ENCODE results near the gene SUGP1.

SUGP1 gene

DNA sequence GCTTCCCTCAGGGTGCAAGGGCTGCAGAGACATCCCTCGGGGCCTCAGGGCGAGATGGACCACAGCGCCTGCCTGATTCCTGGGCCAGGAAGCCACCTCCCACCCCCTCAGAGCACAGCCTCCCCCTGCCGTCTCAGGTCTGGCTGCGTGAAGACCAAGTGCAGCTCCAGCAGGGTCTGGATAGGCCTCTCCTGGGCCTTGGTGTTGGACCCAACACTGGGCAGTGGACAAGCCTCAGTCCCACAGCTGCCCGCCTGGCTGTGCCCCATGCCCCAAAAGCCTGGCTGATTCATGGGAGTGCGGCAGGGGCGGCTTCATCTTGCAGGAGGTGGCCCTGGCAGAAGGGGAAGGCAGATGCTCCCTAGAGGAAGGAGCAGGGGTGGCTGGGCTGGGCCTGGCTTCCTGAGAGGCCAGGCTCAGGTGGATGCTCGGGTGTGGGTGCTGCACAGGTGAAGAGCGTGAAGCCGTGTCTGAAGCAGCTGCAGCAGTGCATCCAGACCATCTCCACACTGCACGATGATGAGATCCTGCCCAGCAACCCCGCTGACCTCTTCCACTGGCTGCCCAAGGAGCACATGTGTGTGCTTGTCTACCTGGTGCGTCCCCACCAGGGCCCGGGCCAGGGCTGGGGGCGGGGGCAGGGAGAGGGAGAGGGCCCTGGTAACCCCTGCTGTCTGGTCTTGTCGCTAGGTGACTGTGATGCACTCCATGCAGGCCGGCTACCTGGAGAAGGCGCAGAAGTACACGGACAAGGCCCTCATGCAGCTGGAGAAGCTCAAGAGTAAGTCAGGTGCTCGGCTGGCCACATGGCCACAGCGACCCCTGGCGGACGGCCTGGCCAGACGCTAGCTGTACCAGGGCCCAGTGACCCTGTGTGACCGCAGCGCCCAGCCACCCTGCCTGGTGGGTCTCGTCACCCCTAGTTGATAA is 22.0 kb upstream of the SUGP1 start:
- DNase-seq = peak; percentile 13

DNA sequence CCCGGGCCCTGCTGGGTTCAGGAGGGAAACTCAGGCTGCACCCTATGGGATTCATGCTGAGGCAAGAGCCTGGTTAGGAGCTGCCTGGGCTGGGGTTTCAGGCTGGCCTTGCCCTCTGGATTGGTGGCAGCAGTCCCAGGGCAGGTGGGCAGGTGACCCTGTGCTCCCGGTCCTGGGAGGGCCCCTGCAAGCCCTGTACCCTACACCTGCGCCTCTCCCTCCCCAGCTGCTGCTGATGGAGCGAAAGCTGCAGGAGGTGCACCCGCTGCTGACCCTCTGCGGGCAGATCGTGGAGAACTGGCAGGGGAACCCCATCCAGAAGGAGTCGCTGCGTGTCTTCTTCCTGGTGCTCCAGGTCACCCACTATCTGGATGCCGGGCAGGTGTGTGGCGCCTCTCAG is 20.7 kb upstream of the SUGP1 start:
- no peak for DNase-seq

DNA sequence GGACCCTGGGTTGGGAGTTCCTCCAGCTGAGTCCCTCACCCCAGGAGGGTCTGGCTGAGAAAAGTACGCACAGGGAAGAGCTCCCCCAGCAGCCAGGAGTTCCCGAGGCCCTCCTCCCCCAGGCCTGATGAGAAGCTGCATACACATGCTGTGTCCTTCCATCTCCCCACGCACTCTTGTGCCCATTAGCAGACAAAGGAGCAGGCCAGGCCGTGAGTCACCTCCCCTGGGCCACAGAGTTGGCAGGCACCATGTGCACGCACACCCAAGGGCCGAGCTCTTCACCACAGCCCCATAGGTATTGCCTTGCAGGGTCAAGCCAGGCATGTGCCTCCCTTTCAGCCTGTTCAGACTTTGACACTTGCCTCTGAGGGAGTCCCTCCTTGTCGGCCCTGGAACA is 17.8 kb upstream of the SUGP1 start:
- DNase-seq = no peak

DNA sequence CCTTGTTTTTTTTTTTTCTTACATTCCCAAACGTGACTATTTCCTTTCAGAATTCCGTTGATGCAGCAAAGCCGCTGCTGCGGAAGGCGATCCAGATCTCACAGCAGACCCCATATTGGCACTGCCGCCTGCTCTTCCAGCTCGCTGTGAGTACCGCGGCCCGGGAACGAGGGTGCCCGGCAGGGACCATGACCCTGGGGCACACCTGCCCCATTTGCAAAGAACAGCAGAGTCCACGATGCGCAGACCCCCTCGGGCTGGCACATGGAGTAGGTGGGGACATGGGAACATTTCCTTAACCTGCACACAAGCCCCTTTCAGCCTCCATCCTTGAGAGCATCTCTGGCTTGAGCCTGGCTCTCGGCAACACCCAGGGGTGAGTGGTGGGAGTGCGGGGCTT is 16.8 kb upstream of the SUGP1 start:
- no peak for DNase-seq

DNA sequence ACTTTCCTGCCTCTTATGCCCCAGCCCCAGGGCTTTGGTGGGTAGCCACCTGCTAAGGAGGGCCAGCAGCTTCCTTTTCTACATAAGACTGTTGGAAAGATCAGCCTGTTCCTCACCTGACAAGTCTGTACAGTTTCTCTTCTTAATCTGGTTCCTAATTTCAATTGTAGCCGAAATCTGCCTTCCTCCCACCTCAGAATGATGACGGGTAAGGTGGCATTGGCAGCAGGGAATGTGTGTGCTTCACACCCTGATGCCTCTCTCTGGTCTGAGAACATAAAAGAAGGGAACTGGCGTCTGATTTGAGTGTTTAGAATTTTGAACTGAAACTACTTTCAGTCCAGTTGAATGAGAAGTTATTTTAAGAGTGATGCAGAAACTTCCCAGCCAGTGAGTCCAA is 16.3 kb upstream of the SUGP1 start:
- no peak for DNase-seq

DNA sequence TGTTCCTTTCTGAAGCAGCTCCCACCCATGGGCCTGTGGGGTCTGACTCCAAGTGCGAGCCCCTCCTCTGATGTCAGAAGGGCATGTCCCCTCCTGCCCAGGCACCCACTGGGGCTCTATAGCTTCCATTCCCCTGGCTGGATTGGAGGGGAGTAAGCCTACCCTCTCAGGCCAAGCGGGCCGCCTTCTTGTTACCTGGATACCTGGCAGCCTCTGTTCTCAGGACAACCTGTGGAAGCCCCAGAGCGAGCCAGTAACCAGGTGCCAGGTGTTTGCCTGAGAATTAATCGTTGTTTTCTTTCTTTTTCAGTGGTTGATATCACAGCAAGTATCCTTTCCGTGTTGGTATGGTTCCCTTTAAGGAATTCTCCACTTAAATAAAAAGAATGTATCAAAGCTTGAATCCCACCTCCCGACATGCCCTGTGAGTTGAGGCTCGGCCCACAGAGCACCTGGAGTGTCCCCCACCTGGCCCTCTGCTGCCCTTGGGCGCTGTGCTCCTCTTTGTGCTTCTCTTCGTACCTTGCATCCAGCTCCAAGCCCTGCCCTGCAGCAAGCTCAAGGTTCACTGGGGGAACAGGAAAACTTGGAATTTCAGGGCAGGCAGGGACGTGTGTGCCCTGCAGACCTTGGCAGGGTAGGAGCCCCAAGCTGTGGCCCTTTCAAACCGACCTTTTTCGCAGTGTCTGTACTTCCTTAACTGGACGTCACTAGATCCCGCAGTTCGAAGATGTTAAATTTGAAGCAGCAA is 15.3 kb upstream of the SUGP1 start:
- DNase-seq = no peak

DNA sequence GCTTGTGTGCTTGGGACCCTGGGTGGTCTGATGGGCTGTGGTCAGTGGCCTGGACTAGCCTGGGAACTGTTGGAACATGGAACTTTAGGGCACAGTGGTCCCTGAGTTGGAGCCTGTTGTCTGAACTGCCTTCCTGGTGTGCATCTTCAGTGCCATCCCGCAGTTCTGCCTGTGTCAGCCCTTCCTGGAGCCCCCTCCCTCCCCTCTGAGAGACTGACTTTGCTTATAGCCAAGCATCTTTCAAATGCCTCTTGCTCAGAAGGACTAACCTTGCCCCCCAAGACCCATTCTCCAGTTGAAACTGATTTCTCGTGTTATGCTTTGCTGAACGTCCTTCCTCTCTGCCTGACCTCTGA is 14.7 kb upstream of the SUGP1 start:
- no peak for DNase-seq

DNA sequence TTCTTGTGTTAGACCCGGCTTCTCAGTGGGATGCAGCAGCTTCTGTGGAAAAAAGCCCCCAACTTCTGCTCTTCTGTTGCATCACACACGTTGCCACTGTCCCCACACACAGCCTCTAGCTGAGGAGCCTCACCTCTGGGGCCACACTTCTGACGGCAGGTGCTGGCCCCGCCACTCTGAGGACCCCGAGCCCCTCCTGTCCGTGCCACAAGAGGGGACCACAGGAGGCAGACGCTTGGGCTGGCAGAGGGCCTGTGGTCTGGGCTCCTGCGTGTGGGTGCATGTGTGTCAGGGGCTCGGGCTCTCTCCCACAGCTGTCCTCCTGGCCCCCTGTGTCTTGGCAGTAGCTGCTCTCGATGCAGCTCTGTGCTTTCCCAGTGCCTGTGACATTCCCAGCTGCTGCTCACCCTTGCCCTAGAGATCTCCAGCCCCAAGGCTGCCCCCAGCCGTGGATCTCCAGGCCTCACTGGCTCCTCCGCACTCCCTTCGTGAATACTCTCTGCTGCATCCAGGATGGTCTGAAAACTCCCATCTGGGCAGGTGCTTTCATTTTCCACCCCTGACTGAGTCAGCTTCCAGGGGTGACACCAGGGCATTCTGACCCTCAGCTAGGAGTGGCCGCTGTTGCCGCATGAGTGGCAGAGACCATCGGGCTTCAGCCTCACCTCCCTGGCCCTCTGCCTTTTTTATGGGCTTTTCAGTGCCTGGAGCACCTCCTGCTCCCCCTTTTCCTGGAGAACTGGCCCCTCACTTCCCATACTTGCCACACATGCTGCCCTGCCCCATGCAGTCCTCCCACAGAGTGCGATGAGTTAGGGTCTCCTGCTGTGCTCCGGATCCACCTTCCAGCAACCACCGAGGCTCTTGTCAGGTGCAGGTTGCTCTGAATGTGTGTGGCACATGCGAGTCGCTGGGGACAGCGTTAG is 14.0 kb upstream of the SUGP1 start:
- DNase-seq = no peak

DNA sequence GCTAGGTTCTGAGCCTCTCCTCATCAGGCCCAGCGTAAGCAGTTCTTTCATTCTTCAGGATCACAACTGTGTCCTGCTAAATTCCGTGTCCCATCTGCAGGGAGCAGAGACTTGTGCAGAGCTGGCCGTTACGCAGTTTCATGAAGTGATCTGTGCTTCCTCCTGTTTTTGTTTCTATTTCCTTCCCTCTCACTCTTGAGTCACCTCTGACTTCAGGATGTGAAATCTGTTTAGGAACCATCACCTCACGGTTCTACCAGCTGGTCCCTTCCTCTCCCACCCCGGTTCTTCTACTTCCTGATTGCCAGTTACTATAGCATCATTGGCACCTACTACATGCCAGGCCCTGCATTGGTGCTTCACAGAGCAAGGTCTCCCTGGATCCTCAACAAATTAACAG is 8.8 kb upstream of the SUGP1 start:
- DNase-seq = peak; percentile 32

DNA sequence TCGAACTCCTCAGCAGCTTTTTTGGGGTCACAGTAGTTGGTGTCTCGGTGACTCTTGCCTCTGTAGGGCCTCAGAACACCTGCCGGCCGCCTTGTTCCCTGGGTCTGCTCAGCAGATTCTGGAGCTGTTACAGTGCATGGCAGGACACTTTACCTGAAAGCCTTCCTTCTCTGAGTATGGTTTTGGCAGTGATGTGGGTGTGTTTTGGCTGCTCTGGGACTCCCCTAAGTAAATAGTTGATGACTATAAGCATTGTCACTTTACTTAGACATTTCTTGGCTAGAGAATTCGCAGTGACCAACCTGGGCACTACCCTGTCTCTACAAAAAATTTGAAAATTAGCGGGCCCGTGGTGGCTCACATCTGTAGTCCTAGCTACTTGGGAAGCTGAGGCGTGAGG is 7.4 kb upstream of the SUGP1 start:
- no peak for DNase-seq

DNA sequence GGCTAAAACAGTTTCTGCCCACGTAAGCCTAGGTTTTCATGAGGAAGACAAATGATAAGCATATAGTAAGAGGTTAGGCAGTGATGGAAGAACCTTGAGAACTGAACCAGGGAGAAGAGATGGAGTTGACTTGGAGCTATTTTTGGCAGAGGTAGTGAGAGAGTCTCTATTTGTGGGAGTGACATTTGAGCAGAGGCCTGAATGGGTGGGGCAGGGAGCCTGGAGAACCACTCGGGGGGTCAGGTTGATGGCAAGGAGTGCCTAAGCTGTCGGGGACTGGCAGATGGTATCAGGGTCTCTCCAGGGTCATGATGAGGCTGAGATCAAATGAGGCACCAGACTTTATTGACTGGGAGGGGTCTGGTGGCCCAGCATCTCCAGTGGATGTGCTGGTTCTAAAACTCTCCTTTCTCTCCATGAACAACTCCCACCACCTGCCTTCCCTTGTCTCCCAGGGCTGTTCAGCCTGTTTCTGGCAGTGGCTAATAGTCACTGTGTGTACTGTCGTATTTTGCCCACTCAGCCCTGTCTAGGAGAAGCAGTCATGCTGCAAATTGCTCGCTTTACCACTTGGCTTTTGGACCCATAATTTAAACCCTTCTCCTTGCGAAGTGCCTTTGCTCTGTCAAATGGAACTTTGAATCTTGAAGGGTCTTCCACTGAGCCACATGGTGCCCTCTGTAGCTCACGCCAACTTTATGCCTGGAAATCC is 3.9 kb upstream of the SUGP1 start:
- DNase-seq = no peak

DNA sequence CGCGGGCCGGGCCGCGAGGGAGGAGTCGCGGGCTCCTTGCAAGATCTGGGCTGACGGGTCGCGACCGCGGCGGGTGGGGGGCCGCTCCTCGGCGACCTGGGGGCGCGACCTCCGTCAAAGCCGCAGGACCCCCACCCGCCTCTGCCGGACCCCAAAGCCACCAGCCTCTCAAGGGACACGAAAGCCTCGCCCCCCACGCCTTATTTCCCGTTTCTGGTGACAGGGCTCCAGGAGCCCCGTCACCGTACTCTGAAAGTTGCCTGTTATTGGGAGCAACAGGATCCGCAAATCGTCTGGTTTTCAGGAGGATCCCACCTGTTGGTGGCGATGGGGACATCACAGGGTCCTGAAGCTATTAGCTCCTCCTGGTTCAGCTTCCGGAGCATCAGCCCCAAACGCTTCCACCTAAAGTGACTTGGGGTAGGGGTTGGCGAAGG is 850 bp upstream of the SUGP1 start:
- no peak for DNase-seq

DNA sequence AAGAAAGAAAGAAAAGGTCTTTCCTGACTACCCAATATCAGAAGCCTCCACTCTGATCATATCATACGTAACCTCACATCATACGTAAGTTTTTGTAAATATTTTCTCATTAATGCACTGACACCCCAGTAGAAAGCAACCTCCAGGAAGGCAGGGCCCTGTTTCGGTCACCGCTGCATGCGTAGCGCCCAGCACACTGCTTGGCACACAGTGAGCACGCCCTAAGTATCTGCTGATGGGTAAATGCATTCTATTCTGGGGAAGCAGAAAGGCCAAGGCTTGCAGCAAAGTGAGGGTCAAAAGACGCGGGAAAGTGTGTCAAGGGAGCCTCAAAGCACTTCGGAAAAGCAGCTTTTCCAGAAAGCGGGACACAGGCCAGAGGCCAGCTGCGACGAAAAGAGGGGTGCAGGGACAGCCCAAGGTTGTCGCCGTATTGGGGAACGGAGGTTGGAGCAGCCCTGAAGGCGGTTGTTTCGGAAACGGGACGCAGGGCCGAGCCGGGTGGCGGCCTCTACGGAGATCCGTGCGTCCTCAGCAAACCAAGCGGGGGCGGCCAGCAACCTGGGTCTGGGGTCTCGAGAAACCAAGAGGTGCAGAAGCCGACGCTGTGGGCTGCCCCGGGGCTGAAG is 463 bp downstream of the SUGP1 start:
- DNase-seq = no peak

DNA sequence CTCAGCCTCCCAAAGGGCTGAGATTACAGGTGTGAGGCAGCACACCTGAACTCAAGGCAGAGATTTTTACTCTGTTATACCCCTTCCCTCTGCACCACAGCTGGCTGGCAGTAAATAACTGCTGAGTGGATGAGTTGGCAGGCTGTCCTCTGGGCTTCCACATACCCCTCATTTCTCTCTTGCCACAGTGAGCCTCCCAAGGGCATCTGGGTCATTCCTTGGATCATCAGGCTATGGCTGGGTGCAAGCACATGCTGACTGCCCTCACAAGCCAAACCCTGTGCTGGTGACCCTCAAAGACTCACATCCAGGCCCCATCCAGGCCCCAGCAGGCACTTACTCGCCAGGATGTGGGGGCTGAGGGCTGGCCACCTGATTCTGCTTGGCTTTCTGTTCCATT is 4.2 kb downstream of the SUGP1 start:
- no peak for DNase-seq

DNA sequence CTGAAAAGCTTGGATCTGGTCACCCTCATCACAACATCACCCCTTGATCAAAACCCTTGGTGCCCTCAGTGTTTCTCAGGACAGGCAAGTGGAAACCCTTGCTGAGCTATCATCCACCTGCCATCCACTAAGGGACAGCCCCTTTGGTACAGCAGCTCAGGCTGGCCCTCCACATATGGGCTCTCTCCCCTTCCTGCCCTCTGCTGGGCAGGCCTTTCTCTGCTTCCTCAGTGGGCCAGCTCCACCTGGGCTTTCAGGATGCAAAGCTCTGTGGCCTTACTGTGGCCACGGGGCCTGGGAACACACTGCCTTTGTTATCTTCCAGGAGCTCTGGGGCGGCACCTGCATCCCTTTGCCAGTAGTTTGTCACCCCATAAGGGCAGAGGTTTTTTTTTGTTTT is 4.9 kb downstream of the SUGP1 start:
- no peak for DNase-seq

DNA sequence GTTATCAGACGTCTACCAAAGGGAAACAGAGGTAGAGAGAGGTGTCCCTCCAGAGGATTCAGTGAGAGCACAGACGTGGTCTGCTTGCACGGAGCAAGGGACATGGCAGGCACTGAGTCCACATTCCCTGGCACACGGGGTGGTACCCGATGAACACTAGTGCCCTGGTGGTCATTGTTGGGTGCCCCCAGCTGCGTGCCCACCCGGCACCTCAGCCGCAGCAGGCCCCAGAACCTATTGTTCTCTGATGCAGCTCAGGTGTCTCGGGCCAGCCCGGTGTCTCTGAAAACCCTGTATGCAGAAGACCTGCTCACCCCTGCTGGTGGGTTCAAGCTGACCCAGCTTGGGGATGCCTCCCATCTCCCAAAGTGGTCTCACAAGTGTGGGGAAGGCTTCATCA is 11.9 kb downstream of the SUGP1 start:
- DNase-seq = no peak

DNA sequence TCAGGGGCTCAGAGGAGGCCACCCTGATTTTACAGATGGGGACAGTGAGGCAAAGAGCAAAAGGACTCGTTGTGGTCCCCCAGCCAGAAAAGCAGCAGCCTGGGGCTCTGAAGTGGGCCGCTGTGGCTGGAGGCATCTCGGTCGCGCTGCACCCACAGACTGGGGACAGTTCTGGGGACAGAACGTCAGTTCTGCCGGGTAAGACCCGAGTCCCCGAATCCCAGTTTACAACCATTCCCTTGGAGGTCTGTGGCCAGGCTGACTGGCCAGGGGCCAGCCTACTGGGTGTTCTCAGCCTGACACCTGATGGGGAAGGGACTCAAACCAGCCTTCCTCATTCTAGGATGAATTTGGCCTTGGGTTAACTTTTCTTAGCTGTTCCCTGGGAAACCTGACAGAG is 14.1 kb downstream of the SUGP1 start:
- DNase-seq = no peak

DNA sequence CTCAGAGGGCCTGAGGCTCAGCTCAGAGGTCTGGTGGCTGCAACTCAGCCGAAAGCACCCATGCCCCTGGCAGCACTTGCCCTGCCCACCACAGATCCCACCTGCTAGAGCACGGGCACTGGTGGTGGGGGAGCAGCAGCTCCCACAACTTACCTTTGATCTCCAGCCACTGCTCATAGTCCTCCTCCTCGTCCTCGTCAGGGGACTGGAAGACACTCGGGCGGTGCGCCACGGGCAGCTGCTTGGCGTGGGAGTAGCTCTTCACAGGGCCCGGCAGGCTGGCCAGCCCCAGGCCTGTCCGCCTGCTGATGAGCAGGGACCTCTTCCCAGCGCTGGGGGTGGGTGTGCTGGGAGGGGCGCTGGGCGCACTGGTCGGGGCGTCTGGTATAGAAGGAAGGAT is 14.6 kb downstream of the SUGP1 start:
- no peak for DNase-seq

DNA sequence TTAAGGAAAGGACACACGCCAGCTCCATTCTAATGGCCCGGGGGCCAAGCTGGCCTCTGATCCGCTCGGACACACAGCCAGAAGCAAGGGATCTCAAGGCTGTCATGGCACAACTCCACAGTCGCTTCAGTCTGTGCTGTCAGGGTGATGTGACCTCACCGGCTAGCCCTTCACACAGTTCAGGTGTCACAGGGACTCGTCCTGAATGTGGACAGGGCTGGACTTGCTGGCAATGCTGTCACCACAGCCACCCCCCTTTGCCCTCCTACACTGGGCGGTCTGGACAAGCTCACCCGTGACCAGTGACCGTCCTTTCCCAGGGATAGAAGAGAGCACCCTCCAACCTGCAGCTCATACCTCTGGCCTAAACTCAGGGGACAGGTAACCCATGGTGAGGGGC is 15.2 kb downstream of the SUGP1 start:
- DNase-seq = no peak

DNA sequence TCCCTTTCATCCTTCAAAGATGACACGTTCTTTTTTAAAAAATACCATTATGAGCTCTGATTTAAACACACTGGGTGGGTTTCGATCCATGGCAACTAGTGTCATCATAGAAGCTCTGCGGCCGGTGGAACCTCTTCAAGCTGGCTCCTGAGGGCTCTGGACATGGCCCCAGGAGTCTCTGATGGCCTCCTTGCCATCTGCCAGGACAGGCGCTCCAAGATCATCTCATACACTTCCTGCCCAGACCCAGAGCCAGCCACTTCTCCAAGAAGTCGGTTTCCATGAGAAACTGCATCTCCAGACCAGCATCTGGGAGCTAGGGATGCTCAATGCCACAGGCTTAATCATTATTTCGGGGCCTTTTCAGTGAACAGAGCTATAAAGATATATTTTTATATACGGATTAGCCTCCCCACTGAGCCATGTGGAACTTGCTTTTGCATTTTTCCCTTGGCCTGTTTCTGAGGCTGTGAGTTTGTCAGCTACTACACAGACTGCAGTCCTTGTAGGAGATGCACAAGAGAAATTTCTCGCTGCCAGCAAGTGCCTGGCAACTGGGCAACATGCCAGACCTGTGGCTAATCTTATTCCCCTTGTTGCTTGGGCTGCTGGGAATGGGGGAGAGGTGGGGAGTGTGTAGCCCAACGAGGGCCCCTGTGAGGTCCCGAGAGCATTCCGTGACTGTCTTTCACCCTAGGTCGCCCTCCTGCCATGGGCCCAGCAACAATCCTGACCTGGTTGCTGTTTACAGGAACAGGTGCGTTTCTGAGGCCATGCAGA is 15.9 kb downstream of the SUGP1 start:
- DNase-seq = no peak

DNA sequence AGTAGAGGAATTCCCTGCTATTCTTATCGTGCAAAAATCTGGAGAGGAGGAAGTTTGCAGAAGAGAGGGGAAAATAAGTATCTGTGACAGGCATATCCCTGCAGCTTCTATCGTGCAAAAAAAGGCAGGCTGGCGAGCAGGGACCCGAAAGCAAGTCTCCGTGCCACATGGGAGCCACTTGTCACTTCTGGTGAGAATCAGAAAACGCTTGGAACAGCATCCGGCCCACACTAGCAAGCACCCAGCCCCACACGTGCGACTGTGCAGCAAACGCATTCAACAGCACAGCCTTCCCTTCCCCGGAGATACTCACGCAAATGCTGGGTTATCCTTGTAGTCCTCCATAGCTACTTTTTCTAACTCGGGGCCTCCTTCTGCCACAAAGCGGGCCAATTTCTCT is 16.9 kb downstream of the SUGP1 start:
- DNase-seq = no peak

Data from activated CD4-positive, alpha-beta T cell treated with anti-CD3 and anti-CD28 coated beads, Interleukin-10, Interleukin-2, amounts not matched to agents 100 ng/mL and 50 ng/mL, durations not matched to agents 16 hours and 8 hours (primary cell).